ENCODE results near the gene B9D1. TPM values are rescaled to one million over a fixed set of nuclear protein-coding genes. Genes with fewer than 3 reads are reported as not detected.

Gene B9D1
- total RNA-seq, 2 donors from 2014 or later = 18.7 to 24.6 TPM

GRCh38 chr17:19325542-19325941 lies 37.0 kb downstream of the B9D1 start:
- Histone ChIP-seq H3K27ac (no peak overlapping the region), H3K27me3 (no peaks in the 10 kb centered on the region), H3K9me3 (peaks cover 0 to 3% of the 10 kb centered on the region in 2 donors), H3K36me3 (peaks cover 16% of the 10 kb centered on the region), H3K4me3 (no peak overlapping the region), H3K4me1 (peaks cover 0 to 14% of the 10 kb centered on the region in 2 donors)
- no peak for TF ChIP-seq CTCF (IDR thresholded peaks at IDR 0.05)
- DNase-seq (ENCODE audit: low spot score) = no peak

GRCh38 chr17:19322861-19323260 lies 39.7 kb downstream of the B9D1 start:
- Histone ChIP-seq H3K36me3 (no peaks in the 10 kb centered on the region), H3K27ac (peak overlapping the region in 1 of 2 donors; percentile 65)

GRCh38 chr17:19322129-19322505 lies 40.4 kb downstream of the B9D1 start:
- no peaks in the 10 kb centered on the region for H3K27me3 ChIP-seq
- no peak for DNase-seq (ENCODE audit: low spot score)
- peak overlapping the region; percentile 15 to 65 for H3K27ac ChIP-seq

More at GRCh38 chr17:19322861-19323260, 39.7 kb downstream of the B9D1 start:
- Histone ChIP-seq H3K4me3 (no peak overlapping the region), H3K27me3 (no peaks in the 10 kb centered on the region), H3K9me3 (peaks cover 0 to 3% of the 10 kb centered on the region in 2 donors), H3K4me1 (peaks cover 0 to 19% of the 10 kb centered on the region in 2 donors)
- DNase-seq (ENCODE audit: low spot score) = no peak
- no peak for TF ChIP-seq CTCF (IDR thresholded peaks at IDR 0.05)

GRCh38 chr17:19321481-19322128 lies 40.9 kb downstream of the B9D1 start:
- peak in 1 of 2 donors; percentile 49 for TF ChIP-seq CTCF (IDR thresholded peaks at IDR 0.05)
- no peak for DNase-seq (ENCODE audit: low spot score)
- Histone ChIP-seq H3K4me3 (no peak overlapping the region), H3K4me1 (peaks cover 0 to 32% of the 10 kb centered on the region in 2 donors), H3K36me3 (no peaks in the 10 kb centered on the region), H3K27me3 (no peaks in the 10 kb centered on the region), H3K9me3 (peaks cover 0 to 3% of the 10 kb centered on the region in 2 donors), H3K27ac (peak overlapping the region; percentile 15 to 65)

More at GRCh38 chr17:19322129-19322505, 40.4 kb downstream of the B9D1 start:
- no peaks in the 10 kb centered on the region for H3K36me3 ChIP-seq
- peaks cover 0 to 3% of the 10 kb centered on the region in 2 donors for H3K9me3 ChIP-seq
- no peak overlapping the region for H3K4me3 ChIP-seq
- peaks cover 0 to 27% of the 10 kb centered on the region in 2 donors for H3K4me1 ChIP-seq
- no peak for TF ChIP-seq CTCF (IDR thresholded peaks at IDR 0.05)

- Histone ChIP-seq H3K9me3 (peaks cover 0 to 3% of the 10 kb centered on the region in 2 donors), H3K27me3 (no peaks in the 10 kb centered on the region), H3K27ac (peak overlapping the region in 1 of 2 donors; percentile 22), H3K4me3 (no peak overlapping the region), H3K36me3 (peaks cover 1% of the 10 kb centered on the region), H3K4me1 (peaks cover 0 to 35% of the 10 kb centered on the region in 2 donors)
- no peak for TF ChIP-seq CTCF (IDR thresholded peaks at IDR 0.05)
- no peak for DNase-seq (ENCODE audit: low spot score)
Measured at GRCh38 chr17:19320876-19321275, 41.6 kb downstream of the B9D1 start.
